Osteoblast (primary cell): ENCODE results near the gene IGLL5. TPM values are rescaled to one million over a fixed set of nuclear protein-coding genes. Genes with fewer than 3 reads are reported as not detected.
A peak's percentile ranks its signal among the peaks of the same experiment; 100 is the strongest.

ENCODE experiments used
- DNase-seq: peaks from one replicate; pipeline ENCODE4 v3.0.0; 2011; ENCODE audit warnings: low spot score, mixed read lengths; ENCODE audit not compliant: insufficient read length; ENCODE audit errors: missing footprints
- H2AFZ ChIP-seq: 2 replicates; pipeline ENCODE4 v1.6.0; 2011; ENCODE audit warnings: mild to moderate bottlenecking, low read length
- H3K27ac ChIP-seq: 2 replicates; pipeline ENCODE4 v1.5.1; 2011; ENCODE audit warnings: mild to moderate bottlenecking, low read depth, low read length, moderate library complexity
- H3K27me3 ChIP-seq: 2 replicates; pipeline ENCODE4 v1.6.0; 2012; ENCODE audit warnings: mild to moderate bottlenecking, control low read depth, inconsistent platforms, low read length, moderate library complexity; ENCODE audit not compliant: insufficient read depth
- H3K36me3 ChIP-seq: 2 replicates; pipeline ENCODE4 v1.5.1; 2011; ENCODE audit warnings: mild to moderate bottlenecking, low read length, control low read depth, moderate library complexity; ENCODE audit not compliant: insufficient read depth
- H3K4me1 ChIP-seq: 2 replicates; pipeline ENCODE4 v1.5.1; 2011; ENCODE audit warnings: mild to moderate bottlenecking, low read length, control low read depth, moderate library complexity; ENCODE audit not compliant: insufficient read depth
- H3K4me2 ChIP-seq: 2 replicates; pipeline ENCODE4 v1.6.0; 2011; ENCODE audit warnings: mild to moderate bottlenecking, low read length; ENCODE audit not compliant: insufficient read depth
- H3K4me3 ChIP-seq: fragments of 200-600 bp; sonication (generic); 3 replicates; pipeline ENCODE4 v1.5.1; 2012; ENCODE audit warnings: mild to moderate bottlenecking, low read length, inconsistent platforms; ENCODE audit not compliant: insufficient read depth
- H3K79me2 ChIP-seq: 2 replicates; pipeline ENCODE4 v1.6.0; 2012; ENCODE audit warnings: mild to moderate bottlenecking, low read length, control low read depth, inconsistent platforms; ENCODE audit not compliant: insufficient read depth
- H3K9me3 ChIP-seq: 2 replicates; pipeline ENCODE4 v1.5.1; 2011; ENCODE audit warnings: low read depth, low read length, control low read depth
- H4K20me1 ChIP-seq: 2 replicates; pipeline ENCODE4 v1.6.0; 2012; ENCODE audit warnings: mild to moderate bottlenecking, low read length, control low read depth; ENCODE audit not compliant: insufficient read depth
- total RNA-seq: library from RNA; depleted of rRNA; stranded (reverse); fragments of >200 nt; gene quantifications from 2 replicates; pipeline ENCODE4 v1.2.3, GENCODE V29; 2012
- TF ChIP-seq, protein P1 (sequence below): IDR thresholded peaks from 2 replicates; pipeline ENCODE4 v1.5.1; 2011; ENCODE audit warnings: mild to moderate bottlenecking, low read depth, low read length, moderate library complexity; ENCODE audit errors: extremely low read depth

The IGLL5 gene
- total RNA-seq, 1 donor = not detected

DNA sequence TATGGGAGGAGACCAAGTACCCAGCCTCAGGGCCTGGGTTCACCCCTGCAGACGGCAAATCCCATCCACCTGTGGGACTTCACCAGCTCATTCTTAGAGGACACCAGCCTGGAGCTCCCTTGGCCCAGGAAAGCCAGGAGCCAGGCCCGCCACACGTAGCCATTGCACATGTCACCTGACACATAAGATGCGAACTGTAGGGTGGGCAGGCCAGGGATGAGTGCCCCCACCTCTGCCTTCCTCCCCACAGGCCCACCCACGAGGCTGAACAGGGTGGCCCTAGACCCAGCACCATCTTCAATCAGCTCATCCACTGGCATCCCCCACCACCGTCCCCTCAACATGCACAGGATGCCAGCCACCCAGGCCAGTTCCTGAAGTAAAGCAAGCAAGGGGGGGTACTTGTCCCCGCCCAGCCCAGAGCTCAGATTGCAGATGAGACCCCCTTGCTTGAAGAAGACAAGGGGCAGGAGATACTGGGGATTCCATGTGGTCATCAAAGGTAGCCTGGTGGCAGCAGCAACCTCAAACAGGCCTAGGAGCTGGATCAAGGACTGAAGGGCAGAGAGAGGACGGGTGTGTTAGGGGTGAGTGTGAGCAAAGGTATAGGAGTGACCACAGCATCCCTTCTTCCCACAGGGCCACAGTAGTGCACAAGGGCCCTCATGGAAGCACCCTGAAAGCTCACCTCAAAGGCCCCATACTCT is 45.6 kb downstream of the IGLL5 start:
- H3K4me3 ChIP-seq = no peak overlapping the region
- H4K20me1 ChIP-seq = no peaks in the 10 kb centered on the region
- H2AFZ ChIP-seq = no peak overlapping the region
- H3K79me2 ChIP-seq = no peaks in the 10 kb centered on the region
- H3K27me3 ChIP-seq = no peaks in the 10 kb centered on the region
- no peaks in the 10 kb centered on the region for H3K36me3 ChIP-seq
- H3K27ac ChIP-seq = no peak overlapping the region
- H3K4me1 ChIP-seq = no peaks in the 10 kb centered on the region
- no peak overlapping the region for H3K4me2 ChIP-seq
- TF ChIP-seq, protein P1, sequence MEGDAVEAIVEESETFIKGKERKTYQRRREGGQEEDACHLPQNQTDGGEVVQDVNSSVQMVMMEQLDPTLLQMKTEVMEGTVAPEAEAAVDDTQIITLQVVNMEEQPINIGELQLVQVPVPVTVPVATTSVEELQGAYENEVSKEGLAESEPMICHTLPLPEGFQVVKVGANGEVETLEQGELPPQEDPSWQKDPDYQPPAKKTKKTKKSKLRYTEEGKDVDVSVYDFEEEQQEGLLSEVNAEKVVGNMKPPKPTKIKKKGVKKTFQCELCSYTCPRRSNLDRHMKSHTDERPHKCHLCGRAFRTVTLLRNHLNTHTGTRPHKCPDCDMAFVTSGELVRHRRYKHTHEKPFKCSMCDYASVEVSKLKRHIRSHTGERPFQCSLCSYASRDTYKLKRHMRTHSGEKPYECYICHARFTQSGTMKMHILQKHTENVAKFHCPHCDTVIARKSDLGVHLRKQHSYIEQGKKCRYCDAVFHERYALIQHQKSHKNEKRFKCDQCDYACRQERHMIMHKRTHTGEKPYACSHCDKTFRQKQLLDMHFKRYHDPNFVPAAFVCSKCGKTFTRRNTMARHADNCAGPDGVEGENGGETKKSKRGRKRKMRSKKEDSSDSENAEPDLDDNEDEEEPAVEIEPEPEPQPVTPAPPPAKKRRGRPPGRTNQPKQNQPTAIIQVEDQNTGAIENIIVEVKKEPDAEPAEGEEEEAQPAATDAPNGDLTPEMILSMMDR = no peak
- no peaks in the 10 kb centered on the region for H3K9me3 ChIP-seq
- peak; percentile 66 for DNase-seq

DNA sequence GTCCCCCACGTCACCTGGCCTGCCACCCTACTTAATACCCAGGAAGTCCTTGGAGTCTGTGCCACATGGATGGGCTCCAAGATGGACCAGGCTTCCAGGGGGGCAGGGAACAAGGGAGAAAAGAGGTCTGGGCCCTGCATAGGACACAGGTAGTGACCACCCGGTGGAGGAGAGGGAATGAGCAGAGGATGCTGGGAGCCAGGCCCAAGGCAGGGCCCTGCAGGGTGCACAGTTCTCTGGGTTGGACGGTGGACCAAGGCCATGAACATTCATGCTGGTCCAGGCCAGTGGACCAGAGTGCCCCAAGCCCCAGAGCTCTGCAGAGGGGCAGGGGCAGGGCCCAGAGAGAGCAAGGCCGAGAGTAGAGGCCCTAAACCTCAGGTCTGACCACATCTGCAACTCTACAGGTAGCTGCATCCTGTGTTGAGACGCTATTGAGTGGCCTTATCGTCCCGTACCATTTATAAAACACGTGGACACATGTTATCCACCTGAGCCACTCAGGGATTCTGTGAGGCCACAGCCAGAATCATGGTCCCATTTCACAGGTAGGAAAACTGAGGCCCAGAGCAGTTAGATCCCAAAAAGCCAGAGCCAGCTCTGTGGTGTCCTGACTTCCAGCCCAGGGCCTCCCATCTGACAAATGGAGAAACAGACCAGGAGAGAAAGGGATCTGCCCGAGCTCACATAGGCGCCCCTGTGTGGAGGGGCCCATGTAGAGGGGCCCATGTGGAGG is 46.4 kb downstream of the IGLL5 start:
- Histone ChIP-seq H3K4me1 (no peaks in the 10 kb centered on the region), H3K4me3 (no peak overlapping the region), H3K27ac (no peak overlapping the region), H2AFZ (no peak overlapping the region), H3K4me2 (no peak overlapping the region), H4K20me1 (no peaks in the 10 kb centered on the region), H3K79me2 (no peaks in the 10 kb centered on the region), H3K9me3 (no peaks in the 10 kb centered on the region), H3K36me3 (no peaks in the 10 kb centered on the region), H3K27me3 (no peaks in the 10 kb centered on the region)
- DNase-seq = no peak
- TF ChIP-seq, protein P1 = no peak

DNA sequence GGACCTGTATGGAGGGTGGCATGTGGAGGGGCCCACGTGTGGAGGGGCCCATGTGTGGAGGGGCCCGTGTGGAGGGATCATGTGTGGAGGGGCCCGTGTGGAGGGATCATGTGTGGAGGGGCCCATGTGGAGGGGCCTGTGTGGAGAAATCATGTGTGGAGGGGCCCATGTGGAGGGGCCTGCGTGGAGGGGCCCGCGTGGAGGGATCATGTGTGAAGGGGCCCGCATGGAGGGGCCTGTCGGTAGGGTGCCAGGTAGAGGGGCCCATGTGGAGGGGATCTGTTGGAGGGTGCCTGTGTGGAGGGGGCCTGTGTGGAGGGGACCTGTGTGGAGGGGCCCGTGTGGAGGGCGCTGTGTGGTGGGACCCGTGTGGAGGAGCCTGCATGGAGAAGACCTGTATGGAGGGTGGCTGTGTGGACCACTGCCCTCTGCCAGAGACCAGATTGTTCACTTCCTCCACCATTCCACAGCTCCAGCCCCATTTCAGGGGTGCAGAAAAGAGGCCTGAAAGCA is 47.0 kb downstream of the IGLL5 start:
- H3K4me3 ChIP-seq = no peak overlapping the region
- no peaks in the 10 kb centered on the region for H4K20me1 ChIP-seq
- no peak overlapping the region for H2AFZ ChIP-seq
- no peaks in the 10 kb centered on the region for H3K4me1 ChIP-seq
- H3K27me3 ChIP-seq = no peaks in the 10 kb centered on the region
- no peaks in the 10 kb centered on the region for H3K9me3 ChIP-seq
- TF ChIP-seq, protein P1 = no peak
- H3K27ac ChIP-seq = no peak overlapping the region
- H3K79me2 ChIP-seq = no peaks in the 10 kb centered on the region
- no peak overlapping the region for H3K4me2 ChIP-seq
- no peak for DNase-seq
- no peaks in the 10 kb centered on the region for H3K36me3 ChIP-seq

DNA sequence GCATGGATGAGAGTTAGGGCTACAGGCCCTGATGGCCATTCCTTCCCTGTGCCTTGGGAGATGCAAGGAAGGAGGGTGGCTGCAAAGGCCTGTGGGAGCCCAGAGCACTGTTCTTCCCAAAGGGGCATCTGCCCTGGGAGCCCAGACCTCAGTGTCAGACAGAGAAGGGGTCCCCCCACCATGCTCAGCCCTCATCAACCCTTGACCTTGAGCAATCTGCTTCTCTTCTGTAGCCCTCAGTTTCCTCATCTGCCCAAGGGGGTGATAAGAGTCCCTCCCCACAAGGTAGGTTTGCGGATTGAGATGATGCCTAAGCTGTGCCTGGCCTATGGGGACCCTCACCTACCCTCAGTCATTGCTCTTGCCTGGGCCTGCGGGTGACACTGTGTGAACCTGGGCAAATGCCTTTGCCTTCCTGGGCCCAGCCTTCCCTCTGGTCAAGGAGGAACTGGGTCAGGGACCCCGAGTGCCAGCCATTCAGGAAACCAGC is 47.5 kb downstream of the IGLL5 start:
- Histone ChIP-seq H4K20me1 (no peaks in the 10 kb centered on the region), H3K36me3 (no peaks in the 10 kb centered on the region), H2AFZ (no peak overlapping the region), H3K4me2 (no peak overlapping the region), H3K9me3 (no peaks in the 10 kb centered on the region), H3K4me3 (no peak overlapping the region), H3K4me1 (no peaks in the 10 kb centered on the region), H3K27me3 (no peaks in the 10 kb centered on the region), H3K27ac (no peak overlapping the region), H3K79me2 (no peaks in the 10 kb centered on the region)
- DNase-seq = peak; percentile 62
- TF ChIP-seq, protein P1 = no peak
